Measurements from ENCODE around the gene IZUMO4.

DNA sequence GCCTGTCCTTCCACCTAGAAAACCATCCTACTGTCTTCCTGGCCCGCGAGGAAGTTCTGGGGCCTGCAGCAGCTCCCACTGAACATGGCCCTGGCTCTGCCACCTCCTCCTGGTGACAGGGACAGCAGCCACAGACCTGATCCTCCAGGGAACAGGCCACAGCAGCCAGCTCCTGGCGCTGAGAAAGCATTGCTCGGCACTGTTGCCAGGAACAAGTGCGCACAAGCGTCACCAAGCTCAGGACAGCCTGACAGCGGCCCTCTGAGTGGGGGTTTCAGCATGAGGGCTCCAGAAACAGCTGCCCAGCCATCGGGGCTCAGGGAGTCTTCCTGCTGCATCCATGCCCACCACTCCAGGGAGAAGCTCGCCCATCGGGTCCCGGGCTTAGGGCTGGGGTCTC is 32.8 kb downstream of the IZUMO4 start:
- no peak for TF ChIP-seq CTCF (conservative IDR thresholded peaks at IDR 0.05)
- TF ChIP-seq EZH2 (IDR thresholded peaks at IDR 0.05; ENCODE audit: low read depth): no peak

All from PC-9 (cell line).